WTC11 (cell line): Measurements from ENCODE around the gene ZNF236. TPM values are rescaled to one million over a fixed set of nuclear protein-coding genes. Genes with fewer than 3 reads are reported as not detected.
A peak's percentile ranks its signal among the peaks of the same experiment; 100 is the strongest.

Source experiments
- ATAC-seq: fragments of 200-7000 bp; cut with Tn5 transposase; 2 replicates; pipeline ENCODE4 v1.10.0; 2021; ENCODE audit warnings: mild to moderate bottlenecking, moderate library complexity
- CTCF ChIA-PET: fragments of 300-600 bp; sonication (Branson Sonifier 250); formaldehyde crosslinking; loops from one replicate; lab custom pipeline; 2021; ENCODE audit warnings: antibody characterized with exemption; lab: Charles Lee
- POLR2A ChIA-PET: fragments of 350-600 bp; sonication (Branson Sonifier 250); formaldehyde crosslinking; loops from one replicate; lab custom pipeline; 2021; ENCODE audit warnings: antibody characterized with exemption; lab: Charles Lee
- DNase-seq: peaks from one replicate; pipeline ENCODE4 v3.0.0; 2021; ENCODE audit warnings: low spot score
- H3K27ac Mint-ChIP-seq: 2 replicates; pipeline ENCODE4 v1.8.0; 2021; ENCODE audit warnings: mixed read lengths
- H3K27me3 Mint-ChIP-seq: 2 replicates; pipeline ENCODE4 v1.8.0; 2021; ENCODE audit warnings: low read depth, mild to moderate bottlenecking, moderate library complexity, mixed read lengths
- H3K36me3 Mint-ChIP-seq: 2 replicates; pipeline ENCODE4 v1.8.0; 2021; ENCODE audit warnings: mixed read lengths
- H3K4me1 Mint-ChIP-seq: 2 replicates; pipeline ENCODE4 v1.8.0; 2022; ENCODE audit warnings: mixed read lengths
- H3K4me3 Mint-ChIP-seq: 2 replicates; pipeline ENCODE4 v1.8.0; 2021; ENCODE audit warnings: mild to moderate bottlenecking, moderate library complexity, mixed read lengths
- H3K9me3 Mint-ChIP-seq: 2 replicates; pipeline ENCODE4 v1.8.0; 2021; ENCODE audit warnings: mixed read lengths
- CBFB ChIP-seq: sonication (generic); formaldehyde crosslinking; IDR thresholded peaks from 2 replicates; pipeline ENCODE4 v1.8.1; 2022; ENCODE audit warnings: mild to moderate bottlenecking, low read depth, missing genetic modification reagents
- CDX4 ChIP-seq: fragments of 250-450 bp; sonication (Bioruptor Pico); IDR thresholded peaks from 2 replicates; pipeline ENCODE4 v1.9.0; 2021; ENCODE audit warnings: moderate library complexity, mild to moderate bottlenecking, inconsistent platforms, borderline replicate concordance
- CREB1 ChIP-seq: sonication (generic); formaldehyde crosslinking; IDR thresholded peaks from 2 replicates; pipeline ENCODE4 v1.8.0; 2023; ENCODE audit warnings: mild to moderate bottlenecking, missing genetic modification reagents
- EMX1 ChIP-seq: fragments of 250-450 bp; sonication (Bioruptor Pico); IDR thresholded peaks from 2 replicates; pipeline ENCODE4 v1.8.0; 2021; ENCODE audit warnings: mild to moderate bottlenecking
- FOXK1 ChIP-seq: sonication (generic); formaldehyde crosslinking; IDR thresholded peaks from 2 replicates; pipeline ENCODE4 v1.8.0; 2022; ENCODE audit warnings: mild to moderate bottlenecking, moderate library complexity, missing genetic modification reagents
- GRHL2 ChIP-seq: fragments of 250-450 bp; sonication (Bioruptor Pico); IDR thresholded peaks from 2 replicates; pipeline ENCODE4 v1.8.0; 2022; ENCODE audit warnings: mild to moderate bottlenecking, moderate library complexity; ENCODE audit not compliant: insufficient replicate concordance, severe bottlenecking
- JAZF1 ChIP-seq: fragments of 250-450 bp; sonication (Bioruptor Pico); IDR thresholded peaks from 2 replicates; pipeline ENCODE4 v1.9.0; 2021; ENCODE audit warnings: moderate library complexity, mild to moderate bottlenecking, inconsistent platforms
- MAX ChIP-seq: sonication (generic); formaldehyde crosslinking; IDR thresholded peaks from 2 replicates; pipeline ENCODE4 v1.8.0; 2022; ENCODE audit warnings: mild to moderate bottlenecking, missing genetic modification reagents
- MYBL2 ChIP-seq: sonication (generic); formaldehyde crosslinking; IDR thresholded peaks from 2 replicates; pipeline ENCODE4 v1.8.1; 2023; ENCODE audit warnings: mild to moderate bottlenecking, moderate library complexity, missing genetic modification reagents
- NFATC4 ChIP-seq: fragments of 250-450 bp; sonication (Bioruptor Pico); IDR thresholded peaks from 2 replicates; pipeline ENCODE4 v1.9.0; 2021; ENCODE audit warnings: mild to moderate bottlenecking
- NFE2L1 ChIP-seq: sonication (generic); formaldehyde crosslinking; IDR thresholded peaks from 2 replicates; pipeline ENCODE4 v1.8.1; 2023; ENCODE audit warnings: missing genetic modification reagents
- NR1H2 ChIP-seq: sonication (generic); formaldehyde crosslinking; IDR thresholded peaks from 2 replicates; pipeline ENCODE4 v1.9.0; 2021; ENCODE audit warnings: mild to moderate bottlenecking, moderate library complexity, missing genetic modification reagents
- TEAD4 ChIP-seq: sonication (generic); formaldehyde crosslinking; IDR thresholded peaks from 2 replicates; pipeline ENCODE4 v1.8.0; 2022; ENCODE audit warnings: mild to moderate bottlenecking, missing genetic modification reagents
- ZBTB21 ChIP-seq: sonication (generic); formaldehyde crosslinking; IDR thresholded peaks from 2 replicates; pipeline ENCODE4 v1.8.1; 2023; ENCODE audit warnings: mild to moderate bottlenecking, missing genetic modification reagents, borderline replicate concordance
- ZNF532 ChIP-seq: fragments of 250-450 bp; sonication (Bioruptor Pico); IDR thresholded peaks from 2 replicates; pipeline ENCODE4 v1.9.0; 2021; ENCODE audit warnings: mild to moderate bottlenecking, borderline replicate concordance
- total RNA-seq: library from RNA; stranded (reverse); gene quantifications from 3 replicates; pipeline ENCODE4 v1.2.3, GENCODE V29; 2021
- TF ChIP-seq, protein P1 (sequence below): sonication (generic); formaldehyde crosslinking; IDR thresholded peaks from 2 replicates; pipeline ENCODE4 v1.8.0; 2022; ENCODE audit warnings: mild to moderate bottlenecking, missing genetic modification reagents
- TF ChIP-seq, protein P2 (sequence below): sonication (generic); formaldehyde crosslinking; IDR thresholded peaks from 2 replicates; pipeline ENCODE4 v1.8.1; 2023; ENCODE audit warnings: mild to moderate bottlenecking, moderate library complexity, missing genetic modification reagents

ZNF236 gene
- total RNA-seq, 1 experiment from 2014 or later, result 19.9 TPM

DNA sequence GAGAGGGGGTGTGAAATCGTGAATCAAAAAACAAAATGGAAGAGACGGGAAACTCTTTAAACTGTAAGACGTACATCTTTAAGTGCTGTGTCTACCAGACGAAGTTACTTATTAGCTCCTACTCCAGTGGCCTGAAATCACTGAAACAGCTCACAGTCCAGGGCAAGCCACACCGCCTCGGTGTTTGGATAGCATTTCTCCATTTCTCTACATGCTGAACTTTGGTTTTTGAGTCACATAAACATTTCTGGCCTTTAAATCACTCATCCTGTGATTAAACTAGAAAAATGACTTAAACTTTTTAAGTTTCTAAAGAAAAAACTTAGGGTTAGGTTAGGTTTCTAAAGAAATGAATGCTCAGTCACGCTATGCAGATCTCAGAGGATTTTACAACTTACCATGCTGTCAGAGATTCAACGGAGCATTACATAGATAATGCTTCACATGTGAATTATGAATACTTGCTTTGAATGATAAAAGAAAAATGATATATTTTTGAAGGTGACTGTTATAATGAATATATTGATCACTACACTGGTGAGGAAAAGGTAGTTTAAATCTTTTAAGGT lies 171.8 kb downstream of the ZNF236 start:
- POLR2A ChIA-PET, result no interaction called here
- CTCF ChIA-PET, result interaction anchor here (1.4 kb wide), 1 partner anchor 218 kb away, joined by 3 read pairs; no protein-coding TSS in a partner anchor
- H3K9me3 Mint-ChIP-seq, result no peaks in the 10 kb centered on the region

DNA sequence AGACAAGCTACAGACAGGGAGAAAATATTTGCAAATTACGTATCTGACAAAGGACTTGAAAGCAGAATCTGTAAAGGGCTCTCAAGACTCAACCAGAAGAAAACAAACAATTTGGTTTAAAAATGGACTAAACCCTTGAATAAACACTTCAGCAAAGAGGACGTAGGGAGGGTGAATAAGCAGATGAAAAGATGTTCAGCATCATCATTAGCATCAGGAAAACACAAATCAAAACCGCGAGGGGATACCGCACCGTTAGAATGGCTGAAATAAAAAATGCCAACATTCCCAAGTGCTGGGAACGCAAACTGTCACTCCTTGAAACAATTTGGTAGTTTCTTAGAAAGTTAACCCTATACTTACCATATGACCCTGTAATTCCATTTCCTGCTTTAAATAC lies 173.5 kb downstream of the ZNF236 start:
- ATAC-seq (no peak), DNase-seq (no peak)
- ChIA-PET POLR2A (no interaction called here), CTCF (interaction anchor here (1.5 to 2.3 kb wide), 2 partner anchors 12 to 59 kb away, joined by 6 to 8 read pairs; no protein-coding TSS in a partner anchor)
- TF ChIP-seq ZBTB21, result no peak
- no peak for TF ChIP-seq EMX1 (CRISPR knock-in tag)
- TF ChIP-seq GRHL2 (CRISPR knock-in tag), result no peak
- no peak for TF ChIP-seq NR1H2 (CRISPR knock-in tag)
- TF ChIP-seq JAZF1 (CRISPR knock-in tag), result no peak
- TF ChIP-seq, protein P1, sequence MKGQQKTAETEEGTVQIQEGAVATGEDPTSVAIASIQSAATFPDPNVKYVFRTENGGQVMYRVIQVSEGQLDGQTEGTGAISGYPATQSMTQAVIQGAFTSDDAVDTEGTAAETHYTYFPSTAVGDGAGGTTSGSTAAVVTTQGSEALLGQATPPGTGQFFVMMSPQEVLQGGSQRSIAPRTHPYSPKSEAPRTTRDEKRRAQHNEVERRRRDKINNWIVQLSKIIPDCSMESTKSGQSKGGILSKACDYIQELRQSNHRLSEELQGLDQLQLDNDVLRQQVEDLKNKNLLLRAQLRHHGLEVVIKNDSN (CRISPR knock-in tag), result no peak
- TF ChIP-seq MAX, result no peak
- TF ChIP-seq NFATC4, result no peak
- no peak for TF ChIP-seq TEAD4 (CRISPR knock-in tag)
- TF ChIP-seq CBFB (CRISPR knock-in tag), result no peak
- Mint-ChIP-seq H3K36me3 (no peaks in the 10 kb centered on the region), H3K27me3 (no peaks in the 10 kb centered on the region; the same call in 1 of the 2 replicates), H3K4me1 (peaks cover 30% of the 10 kb centered on the region), H3K9me3 (no peaks in the 10 kb centered on the region), H3K27ac (no peak overlapping the region), H3K4me3 (no peak overlapping the region)

More for the DNA sequence above, 171.8 kb downstream of the ZNF236 start:
- no peaks in the 10 kb centered on the region; the same call in 1 of the 2 replicates for H3K27me3 Mint-ChIP-seq
- H3K4me3 Mint-ChIP-seq, result no peak overlapping the region
- H3K4me1 Mint-ChIP-seq, result peaks cover 25% of the 10 kb centered on the region
- DNase-seq, result no peak
- no peaks in the 10 kb centered on the region for H3K36me3 Mint-ChIP-seq
- no peak for ATAC-seq
- no peak for TF ChIP-seq CREB1 (CRISPR knock-in tag)
- no peak for TF ChIP-seq FOXK1 (CRISPR knock-in tag)
- no peak for TF ChIP-seq NFE2L1 (CRISPR knock-in tag)
- TF ChIP-seq CDX4 (CRISPR knock-in tag), result no peak
- no peak for TF ChIP-seq MYBL2
- TF ChIP-seq, protein P2, sequence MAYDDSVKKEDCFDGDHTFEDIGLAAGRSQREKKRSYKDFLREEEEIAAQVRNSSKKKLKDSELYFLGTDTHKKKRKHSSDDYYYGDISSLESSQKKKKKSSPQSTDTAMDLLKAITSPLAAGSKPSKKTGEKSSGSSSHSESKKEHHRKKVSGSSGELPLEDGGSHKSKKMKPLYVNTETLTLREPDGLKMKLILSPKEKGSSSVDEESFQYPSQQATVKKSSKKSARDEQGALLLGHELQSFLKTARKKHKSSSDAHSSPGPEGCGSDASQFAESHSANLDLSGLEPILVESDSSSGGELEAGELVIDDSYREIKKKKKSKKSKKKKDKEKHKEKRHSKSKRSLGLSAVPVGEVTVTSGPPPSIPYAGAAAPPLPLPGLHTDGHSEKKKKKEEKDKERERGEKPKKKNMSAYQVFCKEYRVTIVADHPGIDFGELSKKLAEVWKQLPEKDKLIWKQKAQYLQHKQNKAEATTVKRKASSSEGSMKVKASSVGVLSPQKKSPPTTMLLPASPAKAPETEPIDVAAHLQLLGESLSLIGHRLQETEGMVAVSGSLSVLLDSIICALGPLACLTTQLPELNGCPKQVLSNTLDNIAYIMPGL (CRISPR knock-in tag), result no peak
- no peak for TF ChIP-seq ZNF532 (CRISPR knock-in tag)
- no peak for TF ChIP-seq JAZF1 (CRISPR knock-in tag)
- peak overlapping the region; percentile 48; the same call in 1 of the 2 replicates for H3K27ac Mint-ChIP-seq
